Measurements from ENCODE around the gene ARMS2.

The ARMS2 gene

DNA sequence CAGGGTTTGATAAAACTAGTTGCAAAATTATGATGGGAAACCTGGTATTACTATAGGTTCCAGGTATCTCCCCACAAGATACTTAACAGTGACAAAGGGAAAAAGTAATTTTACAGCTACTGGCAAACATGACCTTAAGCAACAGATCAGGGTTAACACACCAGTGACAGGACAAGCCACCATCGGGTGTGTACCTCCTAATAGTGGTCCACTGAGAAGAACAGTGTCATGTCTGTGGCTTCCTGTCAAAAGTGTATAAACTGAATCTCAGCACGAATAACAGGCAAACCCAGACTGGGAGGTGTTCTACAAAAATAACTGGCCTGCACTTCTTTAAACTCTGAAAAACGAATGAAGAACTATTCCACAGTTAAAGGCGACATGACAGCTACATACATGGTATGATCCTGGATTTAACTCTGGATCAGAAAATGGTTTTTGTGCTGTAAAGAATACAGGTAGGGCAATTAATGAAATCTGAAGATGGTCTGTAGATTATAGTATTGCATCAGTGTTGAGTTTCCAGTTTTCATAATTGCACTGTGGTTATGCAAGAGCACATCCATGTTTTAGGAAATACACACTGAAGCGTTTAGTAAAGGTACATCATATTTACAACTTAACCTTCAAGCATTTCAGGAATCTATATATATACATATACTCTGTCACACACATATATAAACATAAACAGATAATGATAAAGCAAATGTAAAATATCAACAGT is 32.0 kb upstream of the ARMS2 start:
- TF ChIP-seq, protein P1, sequence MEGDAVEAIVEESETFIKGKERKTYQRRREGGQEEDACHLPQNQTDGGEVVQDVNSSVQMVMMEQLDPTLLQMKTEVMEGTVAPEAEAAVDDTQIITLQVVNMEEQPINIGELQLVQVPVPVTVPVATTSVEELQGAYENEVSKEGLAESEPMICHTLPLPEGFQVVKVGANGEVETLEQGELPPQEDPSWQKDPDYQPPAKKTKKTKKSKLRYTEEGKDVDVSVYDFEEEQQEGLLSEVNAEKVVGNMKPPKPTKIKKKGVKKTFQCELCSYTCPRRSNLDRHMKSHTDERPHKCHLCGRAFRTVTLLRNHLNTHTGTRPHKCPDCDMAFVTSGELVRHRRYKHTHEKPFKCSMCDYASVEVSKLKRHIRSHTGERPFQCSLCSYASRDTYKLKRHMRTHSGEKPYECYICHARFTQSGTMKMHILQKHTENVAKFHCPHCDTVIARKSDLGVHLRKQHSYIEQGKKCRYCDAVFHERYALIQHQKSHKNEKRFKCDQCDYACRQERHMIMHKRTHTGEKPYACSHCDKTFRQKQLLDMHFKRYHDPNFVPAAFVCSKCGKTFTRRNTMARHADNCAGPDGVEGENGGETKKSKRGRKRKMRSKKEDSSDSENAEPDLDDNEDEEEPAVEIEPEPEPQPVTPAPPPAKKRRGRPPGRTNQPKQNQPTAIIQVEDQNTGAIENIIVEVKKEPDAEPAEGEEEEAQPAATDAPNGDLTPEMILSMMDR (IDR thresholded peaks at IDR 0.05; ENCODE audit: poor library complexity, severe bottlenecking) = no peak
- no peak overlapping the region for H3K4me3 ChIP-seq (ENCODE audit: severe bottlenecking)
- peak overlapping the region; percentile 86 for H3K27ac ChIP-seq (ENCODE audit: poor library complexity, severe bottlenecking)
- H3K9me3 ChIP-seq (ENCODE audit: severe bottlenecking) = no peaks in the 10 kb centered on the region
- peaks cover 71% of the 10 kb centered on the region for H3K36me3 ChIP-seq (ENCODE audit: low read depth)
- DNase-seq (ENCODE audit: low spot score) (no peak), ATAC-seq (ENCODE audit: low read depth) (no peak)
- H3K27me3 ChIP-seq (ENCODE audit: insufficient read depth, poor library complexity, severe bottlenecking) = no peaks in the 10 kb centered on the region
- peaks cover 25% of the 10 kb centered on the region for H3K4me1 ChIP-seq (ENCODE audit: insufficient read depth, poor library complexity, severe bottlenecking)

DNA sequence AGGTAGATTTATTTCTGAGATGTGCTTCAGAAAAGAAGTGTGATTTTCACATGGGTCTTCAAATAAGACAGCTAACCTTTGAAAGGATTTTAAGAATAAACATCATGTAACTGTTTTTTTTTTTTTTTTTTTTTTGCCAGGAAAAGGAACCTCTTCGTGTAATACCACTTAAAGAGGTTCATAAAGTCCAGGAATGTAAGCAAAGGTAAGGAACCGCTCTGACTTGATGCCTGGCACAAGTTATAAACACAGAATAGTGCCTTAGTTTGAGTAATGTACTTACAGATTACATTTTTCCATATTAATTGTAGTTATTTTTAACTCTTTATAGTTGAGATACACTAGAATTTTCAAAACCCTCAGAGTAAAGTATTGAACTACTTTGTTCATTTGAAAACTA is 30.4 kb upstream of the ARMS2 start:
- ATAC-seq (ENCODE audit: low read depth) = no peak
- Histone ChIP-seq H3K9me3 (ENCODE audit: severe bottlenecking) (no peaks in the 10 kb centered on the region), H3K27ac (ENCODE audit: poor library complexity, severe bottlenecking) (no peak overlapping the region), H3K36me3 (ENCODE audit: low read depth) (peaks cover 74% of the 10 kb centered on the region), H3K27me3 (ENCODE audit: insufficient read depth, poor library complexity, severe bottlenecking) (no peaks in the 10 kb centered on the region), H3K4me3 (ENCODE audit: severe bottlenecking) (no peak overlapping the region), H3K4me1 (ENCODE audit: insufficient read depth, poor library complexity, severe bottlenecking) (peaks cover 24% of the 10 kb centered on the region)
- TF ChIP-seq, protein P1 (IDR thresholded peaks at IDR 0.05; ENCODE audit: poor library complexity, severe bottlenecking) = no peak
- no peak for DNase-seq (ENCODE audit: low spot score)

DNA sequence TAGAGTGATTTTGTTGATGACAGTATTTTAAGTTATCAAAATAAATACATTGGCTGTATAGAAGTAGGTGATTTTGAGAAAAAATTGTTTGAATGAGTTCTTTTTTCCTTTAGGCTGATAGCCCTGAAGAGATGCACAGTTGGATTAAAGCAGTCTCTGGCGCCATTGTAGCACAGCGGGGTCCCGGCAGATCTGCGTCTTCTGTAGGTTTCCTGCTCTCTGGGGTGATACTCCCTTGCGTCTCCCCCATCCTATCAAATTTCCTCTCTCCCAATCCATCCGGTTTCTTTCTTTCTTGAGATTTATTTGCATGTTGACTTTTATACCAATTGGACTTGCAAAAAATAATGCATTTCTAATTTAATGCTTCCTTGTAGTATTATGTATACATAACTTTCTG is 27.6 kb upstream of the ARMS2 start:
- Histone ChIP-seq H3K9me3 (ENCODE audit: severe bottlenecking) (no peaks in the 10 kb centered on the region), H3K36me3 (ENCODE audit: low read depth) (peaks cover 81% of the 10 kb centered on the region), H3K27me3 (ENCODE audit: insufficient read depth, poor library complexity, severe bottlenecking) (no peaks in the 10 kb centered on the region), H3K4me1 (ENCODE audit: insufficient read depth, poor library complexity, severe bottlenecking) (no peaks in the 10 kb centered on the region), H3K4me3 (ENCODE audit: severe bottlenecking) (no peak overlapping the region), H3K27ac (ENCODE audit: poor library complexity, severe bottlenecking) (no peak overlapping the region)
- ATAC-seq (ENCODE audit: low read depth) (no peak), DNase-seq (ENCODE audit: low spot score) (no peak)
- TF ChIP-seq, protein P1 (IDR thresholded peaks at IDR 0.05; ENCODE audit: poor library complexity, severe bottlenecking) = no peak

DNA sequence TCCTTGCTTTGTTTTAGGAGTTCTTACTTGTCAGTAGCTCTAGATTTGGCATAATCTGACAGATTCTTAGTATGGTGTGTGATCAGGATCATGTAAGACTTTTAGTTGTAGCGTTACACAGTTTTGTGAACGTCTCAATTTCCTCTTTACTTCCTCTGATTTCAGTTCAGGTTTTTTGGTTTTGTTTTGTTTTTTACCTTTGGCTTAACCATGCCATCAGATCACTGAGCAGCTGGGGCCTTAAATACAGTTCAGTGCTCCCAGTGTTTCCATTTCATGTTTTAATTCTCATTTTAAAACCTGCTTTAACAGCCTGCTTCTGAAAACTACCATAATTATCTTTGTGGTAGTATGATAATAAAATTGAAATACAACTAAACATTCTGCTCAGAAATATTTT is 27.2 kb upstream of the ARMS2 start:
- Histone ChIP-seq H3K4me1 (ENCODE audit: insufficient read depth, poor library complexity, severe bottlenecking) (no peaks in the 10 kb centered on the region), H3K36me3 (ENCODE audit: low read depth) (peaks cover 86% of the 10 kb centered on the region), H3K9me3 (ENCODE audit: severe bottlenecking) (no peaks in the 10 kb centered on the region), H3K4me3 (ENCODE audit: severe bottlenecking) (no peak overlapping the region), H3K27ac (ENCODE audit: poor library complexity, severe bottlenecking) (no peak overlapping the region), H3K27me3 (ENCODE audit: insufficient read depth, poor library complexity, severe bottlenecking) (no peaks in the 10 kb centered on the region)
- TF ChIP-seq, protein P1 (IDR thresholded peaks at IDR 0.05; ENCODE audit: poor library complexity, severe bottlenecking) = no peak
- no peak for ATAC-seq (ENCODE audit: low read depth)
- no peak for DNase-seq (ENCODE audit: low spot score)

DNA sequence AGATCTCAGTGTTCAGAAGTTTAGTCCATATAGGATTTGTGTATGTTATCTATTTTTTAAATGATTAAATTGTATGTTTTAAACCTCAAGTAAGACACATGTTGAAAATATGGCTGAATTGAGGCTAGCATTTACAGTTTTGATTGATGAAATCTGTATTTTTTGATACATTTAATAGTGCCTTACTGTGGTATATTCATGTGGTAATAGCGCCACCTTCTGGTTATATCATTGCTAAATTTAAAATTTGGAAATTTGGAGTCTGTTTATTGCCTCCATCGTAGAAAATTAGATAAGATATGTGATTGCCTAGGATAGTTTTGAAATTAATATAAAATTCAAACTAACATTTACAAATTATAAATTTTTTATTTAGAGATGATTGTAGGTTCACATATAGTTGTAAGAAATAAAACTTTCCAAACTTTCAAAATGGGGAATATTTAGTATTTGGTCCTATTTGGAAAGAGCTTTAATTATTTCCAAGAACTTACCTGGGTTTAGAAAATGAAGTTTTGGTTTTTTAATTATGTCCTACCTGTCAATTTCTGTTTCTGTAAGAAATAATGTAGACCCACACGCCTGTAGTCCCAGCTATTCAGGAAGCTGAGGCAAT is 19.1 kb upstream of the ARMS2 start:
- peaks cover 34% of the 10 kb centered on the region for H3K36me3 ChIP-seq (ENCODE audit: low read depth)
- DNase-seq (ENCODE audit: low spot score) = no peak
- ATAC-seq (ENCODE audit: low read depth) = peak; percentile 38; the same call in 1 of the 3 replicates

More for the DNA sequence above, 19.1 kb upstream of the ARMS2 start:
- TF ChIP-seq, protein P1 (IDR thresholded peaks at IDR 0.05; ENCODE audit: poor library complexity, severe bottlenecking) = peak; percentile 80
- Histone ChIP-seq H3K27me3 (ENCODE audit: insufficient read depth, poor library complexity, severe bottlenecking) (no peaks in the 10 kb centered on the region), H3K9me3 (ENCODE audit: severe bottlenecking) (no peaks in the 10 kb centered on the region), H3K27ac (ENCODE audit: poor library complexity, severe bottlenecking) (no peak overlapping the region), H3K4me3 (ENCODE audit: severe bottlenecking) (no peak overlapping the region), H3K4me1 (ENCODE audit: insufficient read depth, poor library complexity, severe bottlenecking) (no peaks in the 10 kb centered on the region)

Measured in RWPE2 (cell line).